ENCODE results near the gene STAT6.
A peak's percentile ranks its signal among the peaks of the same experiment; 100 is the strongest.

GRCh38 chr12:57111031-57111734, at the start of gene STAT6:
- TF ChIP-seq CTCF (IDR thresholded peaks at IDR 0.05; ENCODE audit: extremely low read depth in 1 of 2, insufficient read depth in 1 of 2, low read depth in 1 of 2, low read length in 2 of 2) (no peak), EZH2 (IDR thresholded peaks at IDR 0.05; ENCODE audit: borderline replicate concordance, low read depth, low read length, severe bottlenecking) (no peak), POLR2A (IDR thresholded peaks at IDR 0.05; ENCODE audit: low read depth, low read length) (peak; percentile 31), MYC (IDR thresholded peaks at IDR 0.05; ENCODE audit: low read depth, low read length) (no peak)

All from endothelial cell of umbilical vein (primary cell).